HG03469 (cell line): ENCODE measurements around the gene AP5S1.
"Not testable (repeated sequence)": the region's sequence is repeated elsewhere in the genome, so short reads cannot be mapped to it uniquely, and the experiment has no call there.

Source experiments
- ATAC-seq: cut with Tn5 transposase; IDR thresholded peaks from one replicate; pipeline ENCODE4 v1.9.1; 2021; ENCODE audit warnings: mild to moderate bottlenecking, moderate library complexity, moderate number of reproducible peaks; ENCODE audit not compliant: unreplicated experiment

AP5S1 gene

DNA sequence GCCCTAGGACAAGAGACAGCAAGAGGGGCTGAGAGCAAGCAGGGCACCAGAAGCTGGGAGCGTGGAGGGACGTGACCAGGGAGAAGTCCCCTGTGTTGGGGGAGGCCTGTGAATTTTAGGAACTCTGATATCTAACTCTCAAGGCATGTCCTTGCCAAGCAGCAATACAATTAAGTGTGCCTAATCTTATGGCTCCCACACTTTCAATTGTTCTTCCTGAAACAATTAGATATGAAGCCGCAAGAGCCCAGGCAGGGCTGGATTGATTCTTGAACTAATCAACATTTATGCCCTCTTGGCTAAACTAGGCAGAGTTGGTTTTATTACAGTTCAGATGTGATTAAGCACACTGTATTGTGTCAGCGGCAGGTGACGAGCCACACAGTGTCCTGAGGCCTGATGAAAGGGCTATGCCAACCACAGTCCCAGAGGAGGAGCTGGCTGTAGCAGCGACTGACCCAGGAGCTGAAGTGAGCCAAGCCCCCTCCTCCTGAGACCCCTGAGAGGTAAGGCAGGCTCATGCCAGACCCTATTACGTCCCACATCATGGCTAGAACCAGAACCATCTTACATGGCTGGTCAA, 22.1 kb downstream of the AP5S1 start:
- ATAC-seq, result no peak

DNA sequence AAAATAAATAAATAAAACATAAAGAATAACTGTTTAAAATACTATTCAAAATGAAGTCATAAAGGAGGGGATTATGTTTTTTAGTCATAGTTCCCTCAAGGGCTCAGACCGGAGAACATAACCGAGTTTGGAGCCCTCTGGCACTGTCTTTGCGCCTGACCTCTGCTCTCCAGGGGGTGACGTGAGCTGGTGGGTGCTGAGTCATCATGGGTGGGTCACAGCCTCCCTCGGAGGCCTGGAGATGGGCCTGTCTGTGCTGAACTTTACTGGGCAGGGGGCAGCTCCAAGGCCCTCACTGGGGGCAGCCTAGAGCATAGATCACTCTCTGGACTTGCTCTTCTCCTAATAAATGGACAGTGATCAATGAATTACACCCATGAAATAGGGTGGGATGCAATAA, 23.1 kb downstream of the AP5S1 start:
- no peak for ATAC-seq

DNA sequence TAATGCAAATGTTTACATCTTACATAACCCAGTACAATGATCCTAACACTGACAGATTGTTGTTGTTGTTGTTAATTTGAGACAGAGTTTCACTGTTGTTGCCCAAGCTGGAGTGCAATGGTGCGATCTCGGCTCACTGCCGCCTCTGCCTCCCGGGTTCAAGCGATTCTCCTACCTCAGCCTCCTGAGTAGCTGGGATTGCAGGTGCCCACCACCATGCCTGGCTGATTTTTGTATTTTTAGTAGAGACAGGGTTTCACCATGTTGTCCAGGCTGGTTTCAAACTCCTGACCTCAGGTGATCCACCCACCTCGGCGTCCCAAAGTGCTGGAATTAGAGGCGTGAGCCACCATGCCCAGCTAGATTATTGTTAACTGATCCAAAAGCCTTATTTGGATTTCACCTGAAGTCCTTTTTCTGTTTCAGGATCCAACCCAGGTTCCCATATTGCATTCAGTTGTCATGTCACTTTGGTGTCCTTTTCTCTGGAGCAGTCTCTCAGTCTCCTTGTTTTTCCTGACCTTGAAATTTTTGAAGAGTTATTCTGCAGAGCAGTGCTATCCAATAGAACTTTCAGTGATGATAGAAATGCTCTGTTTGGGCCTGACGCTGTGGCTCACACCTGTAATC, 23.8 kb downstream of the AP5S1 start:
- ATAC-seq, result not testable (repeated sequence)

DNA sequence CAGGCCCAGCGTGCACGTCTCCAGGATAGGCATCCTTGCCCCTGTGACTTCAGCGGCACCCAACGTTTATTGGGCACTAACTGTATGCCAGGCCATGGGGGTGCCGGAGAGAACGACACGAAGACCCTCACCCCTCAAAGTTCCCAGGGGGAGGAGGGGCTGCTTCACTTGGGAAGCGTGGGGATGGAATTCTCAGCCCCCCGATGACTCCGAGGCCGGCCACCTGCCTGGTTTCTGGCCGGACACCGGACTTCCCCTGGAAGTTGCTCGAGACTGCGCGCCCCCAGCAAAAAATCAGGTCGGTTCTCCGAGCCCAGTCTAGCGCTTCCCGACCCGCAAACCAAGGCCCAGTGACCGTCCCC, 26.0 kb downstream of the AP5S1 start:
- no peak for ATAC-seq

DNA sequence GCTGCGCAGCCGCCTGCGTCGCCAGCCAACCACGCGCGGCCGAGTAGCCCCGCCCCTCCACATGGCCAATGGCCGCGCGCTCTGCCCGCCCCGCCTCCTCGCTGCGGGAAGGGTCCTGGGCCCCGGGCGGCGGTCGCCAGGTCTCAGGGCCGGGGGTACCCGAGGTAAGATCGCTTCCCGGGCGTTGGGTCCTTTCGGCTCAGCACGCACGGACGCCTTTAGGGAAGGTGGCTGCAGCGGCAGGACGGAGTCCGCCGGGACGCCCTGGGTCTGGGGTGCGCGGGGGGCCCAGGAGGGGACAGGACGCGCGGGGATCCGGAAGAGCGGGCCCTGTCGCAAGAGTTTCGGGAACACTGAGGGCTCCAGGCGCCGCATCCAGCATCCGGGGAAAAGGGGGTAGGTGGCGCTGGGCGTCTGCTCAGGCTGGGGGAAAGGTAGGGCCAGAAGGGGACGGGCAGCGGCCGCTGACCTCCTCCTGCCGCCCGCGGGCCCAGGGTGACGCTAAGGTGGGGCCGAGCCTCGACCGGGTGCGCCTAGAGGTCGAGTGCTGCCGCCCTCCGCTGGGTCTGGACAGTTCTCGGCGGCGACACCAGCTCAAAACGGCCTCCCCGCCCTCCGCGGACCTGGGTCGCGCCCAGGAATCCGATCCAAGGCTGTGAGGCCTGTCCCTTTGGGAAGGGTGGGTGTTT, 26.5 kb downstream of the AP5S1 start, which contains the start of gene MAVS:
Gene MAVS, plus strand, starts transcription at position 95 of the 689 bp plus-strand sequence. CDS start 7,791 bp downstream, outside the sequence.
- ATAC-seq, result peak; percentile 75

DNA sequence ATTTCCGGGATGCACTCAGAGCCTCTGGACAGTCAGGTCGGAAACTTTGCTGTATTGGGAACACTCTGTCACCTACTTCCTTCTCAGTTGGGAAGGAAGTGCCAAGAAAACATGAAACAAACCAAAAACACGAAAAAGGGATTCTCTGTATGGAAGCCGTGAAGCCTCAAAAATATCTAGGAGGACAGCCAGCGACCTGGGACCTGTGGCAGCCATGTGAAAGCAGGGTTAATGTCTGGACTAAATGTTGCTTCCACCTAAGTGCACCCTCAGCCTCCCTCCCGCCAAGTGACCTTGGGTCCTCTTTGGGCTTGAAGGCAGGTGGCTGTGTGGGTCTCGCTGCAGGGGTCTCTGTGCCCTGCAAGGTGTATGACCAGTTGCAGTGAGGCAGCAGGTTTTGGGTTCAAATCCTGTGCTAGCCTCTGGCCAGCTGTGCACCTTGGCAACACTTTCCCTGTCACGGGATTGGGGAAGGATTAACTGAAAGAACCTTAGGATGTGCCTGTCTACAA, 27.1 kb downstream of the AP5S1 start:
- ATAC-seq, result no peak

DNA sequence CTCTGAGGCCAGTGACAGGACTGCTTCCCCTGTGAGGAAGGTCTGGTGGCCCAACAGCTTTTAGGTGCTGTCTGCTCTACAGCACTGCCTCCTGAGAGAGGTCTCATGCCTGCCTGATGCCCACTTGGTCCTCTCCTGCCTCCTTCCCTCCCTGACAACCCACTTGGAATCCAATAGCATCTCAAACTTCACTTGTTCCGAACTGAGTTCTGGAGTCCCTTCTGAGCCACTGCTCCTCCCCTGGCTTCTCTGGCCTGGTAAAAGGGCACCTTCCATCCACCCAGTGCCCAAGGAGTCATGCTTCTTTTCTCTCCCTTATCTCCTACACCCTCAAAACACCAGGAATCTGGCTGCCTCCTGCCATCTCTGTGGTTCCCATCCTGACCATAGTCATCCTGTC, 28.2 kb downstream of the AP5S1 start:
- ATAC-seq, result no peak

DNA sequence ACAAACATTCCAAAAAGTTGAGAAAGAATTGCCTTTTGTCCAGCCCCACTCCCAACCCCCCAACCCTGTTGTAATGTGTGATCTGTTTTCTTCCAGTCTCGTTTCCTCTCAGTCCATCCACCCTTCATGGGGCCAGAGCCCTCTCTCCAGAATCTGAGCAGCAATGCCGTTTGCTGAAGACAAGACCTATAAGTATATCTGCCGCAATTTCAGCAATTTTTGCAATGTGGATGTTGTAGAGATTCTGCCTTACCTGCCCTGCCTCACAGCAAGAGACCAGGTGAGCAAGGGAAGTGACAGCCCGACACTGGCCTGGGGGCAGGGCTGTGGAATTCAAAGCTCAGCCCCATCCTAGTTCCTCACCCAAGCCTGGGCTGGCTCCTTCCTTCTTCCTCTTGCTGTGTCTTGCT, 34.1 kb downstream of the AP5S1 start:
- ATAC-seq, result no peak

DNA sequence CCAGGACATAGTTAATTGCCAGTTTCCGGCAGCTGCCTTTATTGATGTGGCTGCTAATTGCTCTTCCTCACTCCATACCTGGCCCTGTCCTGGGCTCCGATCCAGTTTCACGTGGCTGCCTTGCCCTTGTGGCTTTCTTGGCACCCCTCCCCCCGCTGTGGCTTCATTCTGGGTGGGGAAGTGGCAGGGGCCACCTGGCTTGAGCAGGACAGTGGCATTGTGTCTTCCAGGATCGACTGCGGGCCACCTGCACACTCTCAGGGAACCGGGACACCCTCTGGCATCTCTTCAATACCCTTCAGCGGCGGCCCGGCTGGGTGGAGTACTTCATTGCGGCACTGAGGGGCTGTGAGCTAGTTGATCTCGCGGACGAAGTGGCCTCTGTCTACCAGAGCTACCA, 37.1 kb downstream of the AP5S1 start:
- no peak for ATAC-seq

DNA sequence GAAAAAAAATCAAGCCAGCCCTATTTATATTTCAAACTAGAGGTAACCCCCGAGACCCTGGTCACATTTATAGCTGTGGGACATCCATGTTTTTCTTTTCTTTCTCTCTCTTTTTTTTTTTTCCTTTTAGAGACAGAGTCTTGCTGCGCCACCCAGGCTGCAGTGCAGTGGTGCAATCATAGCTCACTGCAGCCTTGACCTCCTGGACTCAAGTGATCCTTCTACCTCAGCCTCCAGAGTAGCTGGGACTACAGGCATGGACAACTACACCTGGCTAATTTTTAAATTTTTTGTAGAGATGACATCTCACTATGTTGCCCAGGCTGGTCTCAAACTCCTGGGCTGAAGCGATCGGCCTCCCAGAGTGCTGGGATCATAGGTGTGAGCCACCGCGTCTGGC, 38.3 kb downstream of the AP5S1 start:
- no peak for ATAC-seq

DNA sequence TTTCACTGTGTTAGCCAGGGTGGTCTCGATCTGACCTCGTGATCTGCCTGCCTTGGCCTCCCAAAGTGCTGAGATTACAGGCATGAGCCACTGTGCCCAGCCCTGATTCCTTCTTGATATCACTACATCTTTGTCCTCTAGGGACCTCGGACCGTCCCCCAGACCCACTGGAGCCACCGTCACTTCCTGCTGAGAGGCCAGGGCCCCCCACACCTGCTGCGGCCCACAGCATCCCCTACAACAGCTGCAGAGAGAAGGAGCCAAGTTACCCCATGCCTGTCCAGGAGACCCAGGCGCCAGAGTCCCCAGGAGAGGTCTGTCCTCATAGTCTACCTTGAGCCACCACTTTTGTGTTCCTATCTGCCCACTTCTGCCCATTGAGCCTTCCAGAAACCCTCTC, 40.8 kb downstream of the AP5S1 start:
- no peak for ATAC-seq

DNA sequence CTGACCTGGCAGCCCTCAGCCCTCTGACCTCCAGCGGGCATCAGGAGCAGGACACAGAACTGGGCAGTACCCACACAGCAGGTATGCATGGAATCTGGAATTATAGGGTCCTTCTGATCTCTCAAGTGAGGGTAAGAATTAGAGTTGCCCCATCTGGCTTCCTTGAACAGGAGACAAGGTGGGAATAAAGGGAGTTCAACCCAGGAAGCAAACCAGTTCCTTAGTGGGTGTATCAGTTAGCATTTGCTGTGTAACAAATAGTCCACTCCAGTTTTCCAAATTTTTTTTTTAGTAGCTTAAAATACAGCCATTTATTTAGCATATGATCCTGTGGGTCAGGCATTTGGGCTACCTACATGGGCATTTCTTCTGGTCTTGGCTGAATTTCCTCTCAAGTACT, 42.0 kb downstream of the AP5S1 start:
- no peak for ATAC-seq

DNA sequence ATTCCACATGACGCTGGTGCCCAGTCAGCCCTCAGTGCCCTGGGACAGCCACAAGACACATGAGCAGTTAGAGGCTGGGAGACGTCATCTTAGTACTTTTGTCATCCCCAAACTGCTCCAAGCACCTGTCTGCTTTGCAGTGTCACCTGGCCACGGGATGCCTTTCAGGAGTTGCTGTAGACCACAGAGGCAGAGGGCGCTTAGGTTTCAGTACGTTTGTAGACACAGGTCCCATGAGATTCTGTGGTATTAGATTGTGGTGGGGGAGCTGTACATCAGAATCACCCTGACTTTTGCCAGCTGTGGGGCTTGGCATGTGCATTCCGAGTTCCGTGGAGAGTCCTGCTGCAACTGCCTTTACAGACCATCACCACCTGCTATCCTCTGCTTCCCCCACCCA, 43.0 kb downstream of the AP5S1 start:
- no peak for ATAC-seq

DNA sequence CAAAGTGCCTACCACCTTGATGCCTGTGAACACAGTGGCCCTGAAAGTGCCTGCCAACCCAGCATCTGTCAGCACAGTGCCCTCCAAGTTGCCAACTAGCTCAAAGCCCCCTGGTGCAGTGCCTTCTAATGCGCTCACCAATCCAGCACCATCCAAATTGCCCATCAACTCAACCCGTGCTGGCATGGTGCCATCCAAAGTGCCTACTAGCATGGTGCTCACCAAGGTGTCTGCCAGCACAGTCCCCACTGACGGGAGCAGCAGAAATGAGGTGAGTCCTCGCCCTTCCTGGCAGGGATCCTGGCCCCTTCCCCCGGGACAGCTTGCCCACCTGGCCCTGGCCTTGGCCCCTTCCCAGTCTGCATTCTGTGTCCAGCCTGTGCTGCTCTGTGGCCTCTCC, 44.2 kb downstream of the AP5S1 start:
- ATAC-seq, result no peak

DNA sequence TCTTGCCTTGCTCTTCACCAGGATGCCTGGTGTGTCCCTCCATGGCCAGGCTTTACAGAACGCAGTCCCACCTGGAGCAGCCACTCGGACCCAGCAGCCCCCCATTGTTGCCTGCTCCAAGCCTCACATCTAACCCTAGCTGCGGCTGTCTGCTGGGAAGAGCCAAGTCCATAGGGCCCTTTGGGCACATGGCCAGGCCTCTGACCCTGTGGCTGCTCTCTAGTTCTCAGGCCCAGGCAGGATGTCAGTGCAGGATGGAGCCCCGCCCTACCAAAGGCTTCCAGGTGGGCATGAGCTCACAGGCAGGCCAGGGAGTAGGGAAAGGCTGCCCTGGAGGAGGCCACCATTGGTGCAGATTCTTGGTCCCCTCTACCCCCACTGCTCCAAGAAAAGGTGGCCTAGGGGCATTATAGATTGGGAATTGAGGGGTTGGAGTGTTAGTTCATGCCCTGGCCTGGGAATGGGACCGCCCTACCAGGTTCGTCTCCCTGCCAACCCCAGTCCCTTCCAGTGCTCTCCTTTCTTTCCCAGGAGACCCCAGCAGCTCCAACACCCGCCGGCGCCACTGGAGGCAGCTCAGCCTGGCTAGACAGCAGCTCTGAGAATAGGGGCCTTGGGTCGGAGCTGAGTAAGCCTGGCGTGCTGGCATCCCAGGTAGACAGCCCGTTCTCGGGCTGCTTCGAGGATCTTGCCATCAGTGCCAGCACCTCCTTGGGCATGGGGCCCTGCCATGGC, 45.0 kb downstream of the AP5S1 start:
- ATAC-seq, result no peak

DNA sequence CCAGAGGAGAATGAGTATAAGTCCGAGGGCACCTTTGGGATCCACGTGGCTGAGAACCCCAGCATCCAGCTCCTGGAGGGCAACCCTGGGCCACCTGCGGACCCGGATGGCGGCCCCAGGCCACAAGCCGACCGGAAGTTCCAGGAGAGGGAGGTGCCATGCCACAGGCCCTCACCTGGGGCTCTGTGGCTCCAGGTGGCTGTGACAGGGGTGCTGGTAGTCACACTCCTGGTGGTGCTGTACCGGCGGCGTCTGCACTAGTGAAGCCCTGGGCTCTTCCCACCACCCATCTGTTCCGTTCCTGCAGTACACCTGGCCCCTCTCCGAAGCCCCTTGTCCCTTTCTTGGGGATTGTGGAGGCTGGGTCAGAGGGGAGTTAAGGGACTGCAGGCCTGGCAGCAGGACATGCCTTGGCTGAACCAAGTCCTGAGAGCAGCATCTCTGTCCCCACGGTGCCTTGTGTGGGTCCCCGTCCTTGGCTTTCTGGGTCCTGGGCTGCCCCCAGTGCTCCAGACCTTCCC, 45.6 kb downstream of the AP5S1 start:
- no peak for ATAC-seq

DNA sequence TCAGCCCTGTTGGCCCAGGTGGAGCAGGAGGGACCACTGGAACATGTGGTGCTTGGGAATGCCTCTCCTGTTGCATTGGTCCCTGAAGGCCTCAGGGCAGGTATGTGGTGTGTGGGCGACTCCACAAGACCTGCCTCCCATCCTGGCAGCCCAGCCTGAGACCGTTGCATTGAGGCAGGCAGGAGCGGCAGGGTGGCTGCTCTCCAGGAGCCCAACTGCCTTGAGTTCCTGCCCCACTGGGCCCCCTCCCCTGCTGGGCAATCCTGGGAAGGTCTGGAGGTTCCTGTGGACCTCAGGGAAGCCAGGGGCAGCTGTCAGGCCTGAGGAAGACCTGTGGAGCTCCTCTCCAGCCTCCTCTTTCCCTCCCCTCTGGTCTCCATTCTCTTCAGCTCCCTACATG, 46.1 kb downstream of the AP5S1 start:
- ATAC-seq, result no peak

DNA sequence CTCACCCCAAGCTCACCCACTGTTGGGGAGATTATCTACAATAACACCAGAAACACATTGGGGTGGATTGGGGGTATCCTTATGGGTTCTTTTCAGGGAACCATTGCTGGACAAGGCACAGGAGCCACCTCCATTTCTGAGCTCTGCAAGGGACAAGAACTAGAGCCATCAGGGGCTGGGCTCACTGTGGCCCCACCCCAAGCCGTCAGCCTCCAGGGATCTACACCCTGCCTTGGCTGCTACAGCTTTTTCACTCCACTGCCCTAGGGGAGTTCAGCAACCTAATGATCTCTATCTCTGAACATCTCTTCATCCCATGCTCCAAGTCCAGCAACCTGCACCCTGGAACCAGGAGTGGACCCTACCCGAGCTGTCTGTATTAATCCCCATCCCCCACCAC, 47.5 kb downstream of the AP5S1 start:
- no peak for ATAC-seq

DNA sequence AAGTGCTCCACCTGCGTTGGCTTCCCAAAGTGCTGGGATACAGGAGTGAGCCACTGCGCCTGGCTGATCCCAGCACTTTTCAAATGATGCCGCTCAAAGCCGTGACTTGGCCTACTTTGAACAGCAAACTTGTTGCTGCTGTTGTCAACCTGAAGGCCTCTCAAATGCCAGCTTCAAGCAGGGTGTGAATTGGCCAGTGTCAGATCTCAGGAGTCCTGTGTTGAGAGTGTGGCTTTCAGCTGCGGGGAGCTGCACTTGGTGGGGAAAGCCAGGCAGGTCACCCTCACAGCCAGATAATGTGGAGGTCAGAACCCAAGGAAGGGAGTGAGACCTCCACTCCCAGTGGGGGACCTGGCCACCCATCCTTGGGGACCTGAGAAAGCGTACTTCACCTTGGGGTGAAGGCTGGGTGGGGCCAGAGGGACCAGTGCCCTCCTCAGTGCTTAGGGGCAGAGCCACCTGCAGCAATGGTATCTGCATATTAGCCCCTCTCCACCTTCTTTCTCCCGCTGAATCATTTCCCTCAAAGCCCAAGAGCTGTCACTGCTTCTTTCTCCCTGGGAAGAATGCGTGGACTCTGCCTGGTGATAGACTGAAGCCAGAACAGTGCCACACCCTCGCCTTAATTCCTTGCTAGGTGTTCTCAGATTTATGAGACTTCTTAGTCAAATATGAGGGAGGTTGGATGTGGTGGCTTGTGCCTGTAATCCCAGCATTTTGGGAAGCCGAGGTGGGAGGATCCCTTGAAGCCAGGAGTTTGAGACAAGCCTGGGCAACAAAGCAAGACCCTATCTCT, 49.7 kb downstream of the AP5S1 start:
- ATAC-seq, result no peak

DNA sequence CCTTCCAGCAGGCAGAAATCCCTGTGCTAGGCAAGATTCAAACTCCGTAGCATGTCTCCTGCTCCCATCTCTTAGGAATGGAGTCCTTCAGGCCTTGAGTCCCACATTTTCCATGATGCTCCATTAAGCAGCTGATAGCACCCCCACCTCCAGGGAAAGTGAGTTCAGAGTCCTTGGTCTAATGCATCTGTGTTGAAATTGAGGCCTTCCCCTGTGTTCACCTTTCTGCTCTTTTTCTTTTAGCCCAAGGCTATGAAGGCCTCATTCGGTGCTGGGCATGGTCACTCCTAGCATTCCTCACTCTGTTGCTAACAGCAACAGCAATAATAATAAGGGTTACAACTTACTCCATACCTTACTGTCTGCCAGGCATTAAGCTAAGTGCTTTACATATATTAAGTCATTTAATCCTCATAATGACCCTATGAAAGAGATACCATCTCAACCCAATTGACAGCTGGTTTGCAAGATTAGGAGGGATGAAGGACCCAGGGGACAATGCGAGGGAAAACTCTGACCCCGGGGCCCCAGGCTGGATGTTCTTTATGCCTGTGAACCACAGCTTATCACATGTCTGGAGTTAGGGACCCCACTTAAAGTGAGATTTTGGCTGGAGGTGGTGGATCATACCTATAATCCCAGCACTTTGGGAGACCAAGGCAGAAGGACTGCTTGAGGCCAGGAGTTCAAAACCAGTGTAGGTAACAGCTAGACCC, 51.4 kb downstream of the AP5S1 start:
- no peak for ATAC-seq
